ENCODE results near the gene DDRGK1. TPM values are rescaled to one million over a fixed set of nuclear protein-coding genes. Genes with fewer than 3 reads are reported as not detected.

The DDRGK1 gene
- total RNA-seq, 1 donor from 2014 or later: 18.0 TPM

GRCh38 chr20:3168079-3168828 lies 36.2 kb downstream of the DDRGK1 start:
- no peak for TF ChIP-seq CTCF (IDR thresholded peaks at IDR 0.05)
- Histone ChIP-seq H3K4me1 (peaks cover 0 to 4% of the 10 kb centered on the region in 2 donors), H3K27me3 (no peaks in the 10 kb centered on the region), H3K9me3 (no peaks in the 10 kb centered on the region), H3K27ac (no peak overlapping the region), H3K4me3 (no peak overlapping the region), H3K36me3 (no peaks in the 10 kb centered on the region)
- intact Hi-C loops (cut with DNase I): no loop called here
- DNase-seq (ENCODE audit: low spot score in 2 of 2): no peak

GRCh38 chr20:3167738-3168078 lies 36.8 kb downstream of the DDRGK1 start:
- Histone ChIP-seq H3K4me3 (no peak overlapping the region), H3K9me3 (no peaks in the 10 kb centered on the region), H3K4me1 (peaks cover 0 to 4% of the 10 kb centered on the region in 2 donors), H3K27ac (no peak overlapping the region), H3K27me3 (no peaks in the 10 kb centered on the region), H3K36me3 (no peaks in the 10 kb centered on the region)
- TF ChIP-seq CTCF (IDR thresholded peaks at IDR 0.05): no peak
- intact Hi-C loops (cut with DNase I): no loop called here
- no peak for DNase-seq (ENCODE audit: low spot score in 2 of 2)

- H3K27ac ChIP-seq: no peak overlapping the region
- DNase-seq (ENCODE audit: low spot score in 2 of 2): no peak
- no peaks in the 10 kb centered on the region for H3K9me3 ChIP-seq
- H3K36me3 ChIP-seq: no peaks in the 10 kb centered on the region
- intact Hi-C loops (cut with DNase I): no loop called here
- H3K4me1 ChIP-seq: no peaks in the 10 kb centered on the region
- H3K27me3 ChIP-seq: no peaks in the 10 kb centered on the region
- TF ChIP-seq CTCF (IDR thresholded peaks at IDR 0.05): no peak
- no peak overlapping the region for H3K4me3 ChIP-seq
These were observed 37.6 kb downstream of the DDRGK1 start for GRCh38 chr20:3166913-3167342.

GRCh38 chr20:3166338-3166912 lies 38.1 kb downstream of the DDRGK1 start:
- no peak for TF ChIP-seq CTCF (IDR thresholded peaks at IDR 0.05)
- Histone ChIP-seq H3K27me3 (no peaks in the 10 kb centered on the region), H3K27ac (no peak overlapping the region), H3K36me3 (no peaks in the 10 kb centered on the region), H3K4me1 (no peaks in the 10 kb centered on the region), H3K4me3 (no peak overlapping the region), H3K9me3 (no peaks in the 10 kb centered on the region)
- DNase-seq (ENCODE audit: low spot score in 2 of 2): no peak
- intact Hi-C loops (cut with DNase I): no loop called here

- H3K9me3 ChIP-seq: no peaks in the 10 kb centered on the region
- H3K36me3 ChIP-seq: no peaks in the 10 kb centered on the region
- H3K27me3 ChIP-seq: no peaks in the 10 kb centered on the region
- no peak for DNase-seq (ENCODE audit: low spot score in 2 of 2)
- no peak for TF ChIP-seq CTCF (IDR thresholded peaks at IDR 0.05)
- intact Hi-C loops (cut with DNase I): no loop called here
- no peak overlapping the region for H3K27ac ChIP-seq
- no peak overlapping the region for H3K4me3 ChIP-seq
- H3K4me1 ChIP-seq: no peaks in the 10 kb centered on the region
These were observed 38.8 kb downstream of the DDRGK1 start for GRCh38 chr20:3165473-3166337.
